Activated CD4-positive, alpha-beta T cell treated with anti-CD3 and anti-CD28 coated beads for 36 hours (primary cell): ENCODE measurements around the gene TMEM106B. TPM values are rescaled to one million over a fixed set of nuclear protein-coding genes. Genes with fewer than 3 reads are reported as not detected.

Experiments used
- ATAC-seq: fragments of 200-7000 bp; cut with Tn5 transposase; one replicate; pipeline ENCODE4 v1.10.0; 2021; ENCODE audit warnings: mild to moderate bottlenecking, moderate library complexity
- CTCF ChIA-PET: fragments of 350-600 bp; sonication (Branson Sonifier 250); formaldehyde crosslinking; loops from one replicate; lab custom pipeline; 2021; ENCODE audit warnings: antibody characterized with exemption; lab: Charles Lee
- POLR2A ChIA-PET: fragments of 350-600 bp; sonication (Branson Sonifier 250); formaldehyde crosslinking; loops from one replicate; lab custom pipeline; 2021; ENCODE audit warnings: antibody characterized with exemption, inconsistent platforms; lab: Charles Lee
- DNase-seq: peaks from one replicate; pipeline ENCODE4 v3.0.0-alpha.2; 2020
- H3K27ac Mint-ChIP-seq: one replicate; pipeline ENCODE4 v1.8.0; 2021; ENCODE audit warnings: mixed read lengths
- H3K27me3 Mint-ChIP-seq: one replicate; pipeline ENCODE4 v1.8.0; 2021; ENCODE audit warnings: mixed read lengths
- H3K36me3 Mint-ChIP-seq: one replicate; pipeline ENCODE4 v1.8.0; 2021; ENCODE audit warnings: low read depth, mixed read lengths
- H3K4me1 Mint-ChIP-seq: one replicate; pipeline ENCODE4 v1.8.0; 2021; ENCODE audit warnings: mixed read lengths
- H3K4me3 Mint-ChIP-seq: one replicate; pipeline ENCODE4 v1.8.0; 2021; ENCODE audit warnings: mild to moderate bottlenecking, moderate library complexity, mixed read lengths
- H3K9me3 Mint-ChIP-seq: one replicate; pipeline ENCODE4 v1.8.0; 2021; ENCODE audit warnings: low read depth, mixed read lengths
- intact Hi-C, 2 experiments: fragments of 100-400 bp; cut with DNase I in 1 of 2; cut with micrococcal nuclease in 1 of 2; formaldehyde crosslinking; loops; one replicate each; pipeline versions ENCODE4 v1.14.2 to v1.15.1; 2022 to 2024; cut with DNase I, micrococcal nuclease
- total RNA-seq, 2 experiments: library from RNA; stranded (reverse); gene quantifications; one replicate each; pipeline ENCODE4 v1.2.3, GENCODE V29; 2021

The TMEM106B gene
- total RNA-seq, 2 experiments from 2014 or later, result 21.6 to 25.3 TPM

GRCh38 chr7:12257582-12257981, 46.5 kb downstream of the TMEM106B start:
- H3K4me3 Mint-ChIP-seq, result no peak overlapping the region
- peaks cover 8% of the 10 kb centered on the region for H3K36me3 Mint-ChIP-seq
- peaks cover 8% of the 10 kb centered on the region for H3K4me1 Mint-ChIP-seq
- H3K27ac Mint-ChIP-seq, result no peak overlapping the region
- ATAC-seq (peak; percentile 95), DNase-seq (peak; percentile 30)
- POLR2A ChIA-PET, result interaction anchor here (0.6 to 1.0 kb wide), 2 partner anchors 47 to 1073 kb away, joined by 3 read pairs; partner anchors contain the start of gene TMEM106B
- H3K27me3 Mint-ChIP-seq, result no peaks in the 10 kb centered on the region
- CTCF ChIA-PET, result no interaction called here
- intact Hi-C loops, result loop anchor here (1.0 to 5.0 kb wide), 4 partner anchors 46 to 430 kb away; partner anchors contain the start of genes ARL4A (in 2 of the 2) and TMEM106B (in 2 of the 2)
- peaks cover 7% of the 10 kb centered on the region for H3K9me3 Mint-ChIP-seq

GRCh38 chr7:12258074-12258473, 47.0 kb downstream of the TMEM106B start:
- Mint-ChIP-seq H3K36me3 (peaks cover 6% of the 10 kb centered on the region), H3K4me3 (no peak overlapping the region), H3K9me3 (peaks cover 5% of the 10 kb centered on the region), H3K4me1 (peaks cover 8% of the 10 kb centered on the region), H3K27ac (no peak overlapping the region), H3K27me3 (no peaks in the 10 kb centered on the region)
- intact Hi-C loops, result loop anchor here (5.0 kb wide), 2 partner anchors 64 to 429 kb away; partner anchors contain the start of gene ARL4A (in 2 of the 2)
- CTCF ChIA-PET, result no interaction called here
- no peak for DNase-seq
- POLR2A ChIA-PET, result interaction anchor here (0.6 to 1.0 kb wide), 2 partner anchors 12 to 47 kb away, joined by 3 to 4 read pairs; partner anchors contain the start of gene TMEM106B
- ATAC-seq, result peak; percentile 3

- H3K4me3 Mint-ChIP-seq, result no peak overlapping the region
- DNase-seq (no peak), ATAC-seq (no peak)
- H3K9me3 Mint-ChIP-seq, result no peaks in the 10 kb centered on the region
- H3K27me3 Mint-ChIP-seq, result no peaks in the 10 kb centered on the region
- H3K27ac Mint-ChIP-seq, result no peak overlapping the region
- no peaks in the 10 kb centered on the region for H3K36me3 Mint-ChIP-seq
- ChIA-PET CTCF (no interaction called here), POLR2A (no interaction called here)
- H3K4me1 Mint-ChIP-seq, result no peaks in the 10 kb centered on the region
- intact Hi-C loops, result no loop called here
Measured at GRCh38 chr7:12267542-12267941, 56.4 kb downstream of the TMEM106B start.

GRCh38 chr7:12269100-12269895, 58.2 kb downstream of the TMEM106B start:
- POLR2A ChIA-PET, result no interaction called here
- H3K27me3 Mint-ChIP-seq, result no peaks in the 10 kb centered on the region
- CTCF ChIA-PET, result no interaction called here

GRCh38 chr7:12281038-12281437, 69.9 kb downstream of the TMEM106B start:
- intact Hi-C loops, result no loop called here
- peaks cover 6% of the 10 kb centered on the region for H3K4me1 Mint-ChIP-seq
- ATAC-seq (no peak), DNase-seq (no peak)
- ChIA-PET CTCF (no interaction called here), POLR2A (no interaction called here)
- peaks cover 7% of the 10 kb centered on the region for H3K36me3 Mint-ChIP-seq
- H3K4me3 Mint-ChIP-seq, result no peak overlapping the region
- no peaks in the 10 kb centered on the region for H3K27me3 Mint-ChIP-seq
- H3K9me3 Mint-ChIP-seq, result peaks cover 6% of the 10 kb centered on the region
- H3K27ac Mint-ChIP-seq, result no peak overlapping the region

More at GRCh38 chr7:12269100-12269895, 58.2 kb downstream of the TMEM106B start:
- intact Hi-C loops, result no loop called here
- DNase-seq, result no peak
- Mint-ChIP-seq H3K36me3 (no peaks in the 10 kb centered on the region), H3K4me1 (no peaks in the 10 kb centered on the region), H3K4me3 (no peak overlapping the region), H3K27ac (no peak overlapping the region), H3K9me3 (no peaks in the 10 kb centered on the region)
- no peak for ATAC-seq

GRCh38 chr7:12287901-12288300, 76.8 kb downstream of the TMEM106B start:
- Mint-ChIP-seq H3K36me3 (no peaks in the 10 kb centered on the region), H3K4me3 (no peak overlapping the region), H3K27ac (no peak overlapping the region), H3K27me3 (no peaks in the 10 kb centered on the region), H3K9me3 (peaks cover 10% of the 10 kb centered on the region), H3K4me1 (no peaks in the 10 kb centered on the region)
- CTCF ChIA-PET, result interaction anchor here (0.7 kb wide), 1 partner anchor 27 kb away, joined by 3 read pairs; no protein-coding TSS in a partner anchor
- POLR2A ChIA-PET, result no interaction called here
- no peak for ATAC-seq
- intact Hi-C loops, result no loop called here
- no peak for DNase-seq

GRCh38 chr7:12289996-12290395, 78.9 kb downstream of the TMEM106B start:
- ChIA-PET POLR2A (no interaction called here), CTCF (no interaction called here)
- DNase-seq (no peak), ATAC-seq (no peak)
- H3K4me1 Mint-ChIP-seq, result no peaks in the 10 kb centered on the region
- H3K27me3 Mint-ChIP-seq, result no peaks in the 10 kb centered on the region
- H3K9me3 Mint-ChIP-seq, result peaks cover 10% of the 10 kb centered on the region
- H3K27ac Mint-ChIP-seq, result no peak overlapping the region
- no peak overlapping the region for H3K4me3 Mint-ChIP-seq
- intact Hi-C loops, result loop anchor here in 1 of 2 experiments (5.0 kb wide), 1 partner anchor 168 kb away; no protein-coding TSS in a partner anchor
- no peaks in the 10 kb centered on the region for H3K36me3 Mint-ChIP-seq

- Mint-ChIP-seq H3K27me3 (no peaks in the 10 kb centered on the region), H3K9me3 (peaks cover 10% of the 10 kb centered on the region), H3K27ac (no peak overlapping the region), H3K36me3 (no peaks in the 10 kb centered on the region), H3K4me1 (no peaks in the 10 kb centered on the region), H3K4me3 (no peak overlapping the region)
- ChIA-PET POLR2A (no interaction called here), CTCF (interaction anchor here (1.0 kb wide), 1 partner anchor 11 kb away, joined by 5 read pairs; no protein-coding TSS in a partner anchor)
- ATAC-seq (no peak), DNase-seq (no peak)
- intact Hi-C loops, result loop anchor here in 1 of 2 experiments (5.0 kb wide), 1 partner anchor 168 kb away; no protein-coding TSS in a partner anchor
Measured at GRCh38 chr7:12290761-12291160, 79.7 kb downstream of the TMEM106B start.

GRCh38 chr7:12291870-12292269, 80.8 kb downstream of the TMEM106B start:
- Mint-ChIP-seq H3K4me1 (no peaks in the 10 kb centered on the region), H3K36me3 (no peaks in the 10 kb centered on the region), H3K27ac (no peak overlapping the region), H3K27me3 (no peaks in the 10 kb centered on the region), H3K4me3 (no peak overlapping the region), H3K9me3 (peaks cover 10% of the 10 kb centered on the region)
- ChIA-PET CTCF (interaction anchor here (0.6 to 1.0 kb wide), 5 partner anchors 10 to 227 kb away, joined by 3 to 5 read pairs (median 3); no protein-coding TSS in a partner anchor), POLR2A (interaction anchor here (0.6 kb wide), 1 partner anchor 74 kb away, joined by 4 read pairs; no protein-coding TSS in a partner anchor)
- peak; percentile 58 for ATAC-seq
- peak; percentile 21 for DNase-seq
- intact Hi-C loops, result loop anchor here in 1 of 2 experiments (5.0 kb wide), 1 partner anchor 170 kb away; no protein-coding TSS in a partner anchor
